WERI-Rb-1 (cell line): ENCODE measurements around the gene RASAL2.

Source experiments
- DNase-seq: peaks from one replicate; pipeline ENCODE4 v3.0.0-alpha.2; 2020
- H3K27ac ChIP-seq: fragments of 250-450 bp; sonication (Bioruptor Pico); 2 replicates; pipeline ENCODE4 v1.5.1; 2020; ENCODE audit warnings: mild to moderate bottlenecking, moderate library complexity
- H3K27me3 ChIP-seq: fragments of 250-450 bp; sonication (Bioruptor Pico); 2 replicates; pipeline ENCODE4 v1.5.1; 2021; ENCODE audit warnings: mild to moderate bottlenecking, low read depth, moderate library complexity; ENCODE audit not compliant: insufficient read depth, severe bottlenecking
- H3K36me3 ChIP-seq: fragments of 250-450 bp; sonication (Bioruptor Pico); 2 replicates; pipeline ENCODE4 v1.5.1; 2020; ENCODE audit warnings: mild to moderate bottlenecking, moderate library complexity
- H3K4me3 ChIP-seq: 2 replicates; pipeline ENCODE4 v1.5.1; 2011; ENCODE audit warnings: low read depth, mild to moderate bottlenecking, control low read depth, low read length
- H3K9me3 ChIP-seq: fragments of 250-450 bp; sonication (Bioruptor Pico); 2 replicates; pipeline ENCODE4 v1.5.1; 2021; ENCODE audit warnings: mild to moderate bottlenecking, moderate library complexity; ENCODE audit not compliant: severe bottlenecking
- TF ChIP-seq, protein P1 (sequence below): IDR thresholded peaks from 2 replicates; pipeline ENCODE4 v1.5.1; 2011; ENCODE audit warnings: low read depth, mild to moderate bottlenecking, control low read depth, inconsistent platforms, low read length

The RASAL2 gene

DNA sequence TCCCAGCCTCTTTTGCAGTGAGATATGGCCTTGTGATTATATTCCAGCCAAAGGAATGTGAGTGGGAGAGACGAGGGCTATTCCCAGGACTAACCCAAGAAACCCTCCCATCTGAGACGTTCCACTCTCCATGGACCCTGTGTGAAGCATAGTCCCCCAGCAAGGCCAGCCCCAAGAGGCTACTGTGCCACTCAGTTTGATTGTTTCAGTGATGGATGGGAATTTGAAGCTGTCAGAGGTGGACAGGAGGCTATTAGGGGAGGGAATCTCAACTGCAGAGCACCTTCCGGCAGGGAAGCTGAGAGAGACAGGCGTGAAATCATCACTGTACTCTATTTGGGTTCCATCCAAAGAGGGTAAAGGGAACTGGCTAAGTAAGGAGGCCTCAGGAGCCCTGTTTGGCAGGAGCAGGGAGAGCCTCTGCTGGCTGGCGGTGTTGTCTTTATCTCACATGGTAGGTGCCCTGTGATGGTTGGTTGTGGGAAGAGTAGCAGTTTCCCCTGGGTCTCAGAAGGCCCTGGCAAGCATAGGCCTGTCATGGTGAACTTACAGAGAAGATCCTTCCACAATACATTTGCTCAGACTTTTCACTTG lies 415.6 kb downstream of the RASAL2 start:
- Histone ChIP-seq H3K27me3 (no peaks in the 10 kb centered on the region), H3K4me3 (no peak overlapping the region), H3K9me3 (no peaks in the 10 kb centered on the region), H3K27ac (no peak overlapping the region), H3K36me3 (no peaks in the 10 kb centered on the region)
- TF ChIP-seq, protein P1, sequence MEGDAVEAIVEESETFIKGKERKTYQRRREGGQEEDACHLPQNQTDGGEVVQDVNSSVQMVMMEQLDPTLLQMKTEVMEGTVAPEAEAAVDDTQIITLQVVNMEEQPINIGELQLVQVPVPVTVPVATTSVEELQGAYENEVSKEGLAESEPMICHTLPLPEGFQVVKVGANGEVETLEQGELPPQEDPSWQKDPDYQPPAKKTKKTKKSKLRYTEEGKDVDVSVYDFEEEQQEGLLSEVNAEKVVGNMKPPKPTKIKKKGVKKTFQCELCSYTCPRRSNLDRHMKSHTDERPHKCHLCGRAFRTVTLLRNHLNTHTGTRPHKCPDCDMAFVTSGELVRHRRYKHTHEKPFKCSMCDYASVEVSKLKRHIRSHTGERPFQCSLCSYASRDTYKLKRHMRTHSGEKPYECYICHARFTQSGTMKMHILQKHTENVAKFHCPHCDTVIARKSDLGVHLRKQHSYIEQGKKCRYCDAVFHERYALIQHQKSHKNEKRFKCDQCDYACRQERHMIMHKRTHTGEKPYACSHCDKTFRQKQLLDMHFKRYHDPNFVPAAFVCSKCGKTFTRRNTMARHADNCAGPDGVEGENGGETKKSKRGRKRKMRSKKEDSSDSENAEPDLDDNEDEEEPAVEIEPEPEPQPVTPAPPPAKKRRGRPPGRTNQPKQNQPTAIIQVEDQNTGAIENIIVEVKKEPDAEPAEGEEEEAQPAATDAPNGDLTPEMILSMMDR, result no peak
- no peak for DNase-seq

DNA sequence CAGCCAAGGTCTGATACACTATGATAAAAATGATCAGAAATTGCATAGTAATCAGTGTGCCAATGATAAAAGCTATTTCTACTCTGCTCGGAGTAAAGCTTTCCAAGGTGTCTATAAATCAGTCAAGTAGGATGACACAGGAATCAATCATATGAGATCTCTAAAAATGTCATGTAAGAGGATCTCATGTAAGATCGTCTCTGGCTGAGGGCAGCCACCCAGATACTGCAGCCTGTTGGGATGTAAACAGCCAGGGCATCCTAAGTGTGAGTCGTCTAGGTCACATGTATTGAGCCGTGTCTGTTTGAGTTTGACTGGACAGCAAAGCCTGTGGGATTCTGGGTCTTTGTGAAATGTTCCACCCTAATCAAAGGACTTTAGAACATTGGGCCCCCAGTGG lies 416.3 kb downstream of the RASAL2 start:
- Histone ChIP-seq H3K36me3 (no peaks in the 10 kb centered on the region), H3K4me3 (no peak overlapping the region), H3K9me3 (no peaks in the 10 kb centered on the region), H3K27ac (no peak overlapping the region), H3K27me3 (no peaks in the 10 kb centered on the region)
- TF ChIP-seq, protein P1, result no peak
- no peak for DNase-seq

DNA sequence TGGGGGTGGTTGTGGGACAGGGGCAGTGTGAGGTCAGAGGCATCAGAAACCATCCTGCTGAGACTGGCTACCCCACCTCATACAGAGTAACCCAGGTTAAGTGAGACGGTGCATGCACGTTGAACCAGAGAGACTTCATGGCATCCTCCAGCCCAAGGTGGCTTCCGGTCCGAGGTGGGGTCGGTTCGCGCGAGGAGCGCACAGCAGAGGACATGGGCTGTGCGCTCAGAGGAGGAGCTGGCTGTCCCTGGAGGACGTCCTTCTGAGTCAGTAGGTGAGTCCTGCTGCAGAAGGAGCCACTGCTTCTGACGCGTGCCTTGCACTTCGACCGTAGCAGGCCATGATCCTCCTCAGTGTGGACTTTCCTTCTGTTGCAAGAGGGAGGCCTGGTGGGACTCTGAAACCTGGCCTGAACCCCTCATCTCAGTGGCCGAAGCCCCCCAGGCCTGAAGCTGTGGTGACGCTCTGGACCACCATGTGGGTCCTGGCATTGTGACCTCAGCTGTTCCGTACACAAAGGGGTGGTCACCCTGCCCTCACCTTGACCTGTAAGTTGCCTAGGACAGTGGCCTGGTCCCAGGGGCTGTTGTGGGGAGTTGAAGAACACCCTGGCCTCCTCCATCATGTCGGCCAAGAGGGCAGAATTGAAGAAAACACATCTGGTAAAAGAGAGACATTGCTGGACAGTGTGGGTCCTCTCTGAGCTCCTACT lies 418.8 kb downstream of the RASAL2 start, which contains the start of gene TEX35:
Gene TEX35 (plus strand): TSS at position 544 of the 712 bp plus-strand sequence. CDS start 80 bp downstream, at position 624.
- Histone ChIP-seq H3K4me3 (no peak within 1 kb of the TSS), H3K27me3 (no peaks in the 10 kb centered on the region), H3K27ac (no peak within 1 kb of the TSS), H3K36me3 (no peaks in the 10 kb centered on the region), H3K9me3 (no peaks in the 10 kb centered on the region)
- no peak for DNase-seq
- TF ChIP-seq, protein P1, result no peak

DNA sequence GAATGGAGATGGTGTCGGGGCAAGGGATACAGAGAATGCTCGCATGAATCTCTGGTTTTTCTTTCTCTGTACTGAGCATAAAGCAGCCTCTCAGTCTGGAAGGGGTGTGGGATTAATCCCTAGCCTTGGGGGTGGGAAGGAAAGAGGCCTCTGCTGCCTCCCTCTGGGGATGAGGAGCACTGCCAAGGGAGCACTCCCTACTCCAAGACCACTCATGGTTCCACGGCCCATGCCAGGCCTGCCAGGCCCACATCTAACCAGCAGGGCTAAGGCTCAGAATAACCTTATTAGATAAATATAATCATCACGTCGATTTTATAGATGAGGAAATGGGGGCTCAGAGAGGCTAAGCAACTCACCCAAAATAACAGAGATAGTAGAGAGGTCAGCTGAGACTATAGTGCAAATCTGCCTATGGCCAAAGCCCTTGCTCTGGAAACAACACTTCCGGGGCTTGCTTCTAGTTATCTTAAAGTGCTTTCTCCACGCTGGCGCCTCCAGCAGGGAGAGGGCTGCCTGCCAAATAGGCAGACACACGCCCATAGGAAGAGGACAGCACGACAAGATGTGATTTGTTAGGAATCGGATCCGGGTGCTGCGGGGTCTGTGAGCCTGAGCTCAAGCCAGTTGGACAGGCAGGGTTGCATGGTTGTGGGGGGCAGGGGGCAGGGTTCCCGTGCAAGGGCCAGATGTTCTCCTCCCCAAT lies 419.5 kb downstream of the RASAL2 start:
- H3K4me3 ChIP-seq, result no peak overlapping the region
- H3K9me3 ChIP-seq, result no peaks in the 10 kb centered on the region
- H3K27ac ChIP-seq, result no peak overlapping the region
- DNase-seq, result no peak
- H3K27me3 ChIP-seq, result no peaks in the 10 kb centered on the region
- TF ChIP-seq, protein P1, result peak; percentile 35; the same call in 1 of the 2 replicates
- H3K36me3 ChIP-seq, result no peaks in the 10 kb centered on the region

DNA sequence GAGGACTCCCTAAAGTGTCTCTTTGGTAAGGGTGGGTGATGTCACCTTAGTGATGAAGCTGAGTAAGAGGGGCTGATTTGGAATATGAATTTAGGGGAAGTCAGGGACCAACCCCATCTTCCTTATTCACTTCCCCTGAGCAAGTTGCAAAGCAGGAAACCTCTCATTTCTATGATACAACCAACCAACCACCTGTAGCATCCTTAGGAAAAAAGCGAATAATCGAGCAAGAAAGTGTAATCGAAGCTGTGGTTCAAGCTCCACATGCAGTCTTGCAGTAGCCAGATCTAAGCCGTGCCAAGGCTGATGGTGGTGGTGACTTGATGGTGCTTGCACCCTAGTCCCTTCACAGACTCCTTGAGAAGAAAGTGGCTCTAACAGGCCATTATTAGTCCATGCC lies 422.2 kb downstream of the RASAL2 start:
- H3K9me3 ChIP-seq, result no peaks in the 10 kb centered on the region
- H3K36me3 ChIP-seq, result no peaks in the 10 kb centered on the region
- no peak for DNase-seq

More for the DNA sequence above, 422.2 kb downstream of the RASAL2 start:
- no peak overlapping the region for H3K27ac ChIP-seq
- H3K4me3 ChIP-seq, result no peak overlapping the region
- H3K27me3 ChIP-seq, result no peaks in the 10 kb centered on the region
- TF ChIP-seq, protein P1, result no peak
